Heart left ventricle (tissue), 16 donors: ENCODE data around the gene LZTS3. TPM values are rescaled to one million over a fixed set of nuclear protein-coding genes. Genes with fewer than 3 reads are reported as not detected.
A peak's percentile ranks its signal among the peaks of the same experiment; 100 is the strongest.

Source experiments
- ATAC-seq, 4 donors: fragments of 200-7000 bp; cut with Tn5 transposase; one replicate each; pipeline ENCODE4 v1.9.1; 2020 to 2022; ENCODE audit warnings: moderate library complexity in 4 of 4, mild to moderate bottlenecking in 3 of 4, moderate number of reproducible peaks in 1 of 4
- DNase-seq, 5 donors: peaks; one replicate each; pipeline ENCODE4 v3.0.0-alpha.2; 2020
- H3K27ac ChIP-seq, 12 donors: fragments of 200-600 bp; sonication (generic) in 4 of 12; one replicate each; pipeline versions ENCODE4 v1.5.0 to v1.8.0; 2016 to 2022; ENCODE audit warnings: mild to moderate bottlenecking in 2 of 12
- H3K27me3 ChIP-seq, 9 donors: fragments of 200-600 bp; sonication (generic) in 2 of 9; one replicate each; pipeline versions ENCODE4 v1.5.1 to v1.8.0; 2016 to 2022; ENCODE audit warnings: mild to moderate bottlenecking in 3 of 9
- H3K36me3 ChIP-seq, 9 donors: fragments of 200-600 bp; sonication (generic) in 2 of 9; one replicate each; pipeline versions ENCODE4 v1.5.0 to v1.8.0; 2018 to 2022; ENCODE audit warnings: mild to moderate bottlenecking in 2 of 9
- H3K4me1 ChIP-seq, 12 donors: fragments of 200-600 bp; sonication (generic) in 4 of 12; one replicate each; pipeline versions ENCODE4 v1.5.0 to v1.8.0; 2016 to 2022; ENCODE audit warnings: mild to moderate bottlenecking in 3 of 12
- H3K4me3 ChIP-seq, 12 donors: fragments of 200-600 bp; sonication (generic) in 4 of 12; one replicate each; pipeline versions ENCODE4 v1.5.0 to v1.8.0; 2017 to 2022; ENCODE audit warnings: mild to moderate bottlenecking in 9 of 12, moderate library complexity in 4 of 12
- H3K9me3 ChIP-seq, 12 donors: fragments of 200-600 bp; sonication (generic) in 4 of 12; one replicate each; pipeline versions ENCODE4 v1.5.0 to v1.8.0; 2016 to 2022; ENCODE audit warnings: mild to moderate bottlenecking in 1 of 12
- POLR2A ChIP-seq, 2 donors: fragments of 450-650 bp; IDR thresholded peaks; one replicate each; pipeline ENCODE4 v1.6.1; 2017; ENCODE audit warnings: antibody characterized with exemption in 2 of 2, mild to moderate bottlenecking in 2 of 2, moderate library complexity in 2 of 2
- WGBS, 4 donors: extraction: QIAGEN DNeasy Blood & Tissue Kit in 2 of 4; methylation state at CpG; one replicate each; pipeline versions ENCODE4 v1.1.5 to v1.1.7; 2013 to 2018; 5-methylcytosine and 5-hydroxymethylcytosine counted together
- intact Hi-C, 10 donors: fragments of 100-400 bp; cut with DNase I; formaldehyde crosslinking; loops; one replicate each; pipeline versions ENCODE4 v1.11.1 to v1.14.2; 2022
- polyA plus RNA-seq, 2 donors: library from polyadenylated mRNA; stranded (reverse); fragments of 200-250 nt; gene quantifications; one replicate each; pipeline ENCODE4 v1.2.3, GENCODE V29; 2013
- total RNA-seq, 9 donors: library from RNA; depleted of rRNA in 2 of 9; stranded (reverse); fragments of >200 nt in 2 of 9; fragmentation: NEBNext Ultra II Directional in 3 of 9; extraction: Animal tissue kit (Norgen Biotek cat#: 25700) in 3 of 9; gene quantifications; one replicate each; pipeline versions ENCODE4 v1.1.0 to v1.2.4, GENCODE V29; 2016 to 2023
- TF ChIP-seq, protein P1 (sequence below), 12 donors: fragments of 200-600 bp; sonication (generic) in 4 of 12; IDR thresholded peaks; one replicate each; pipeline versions ENCODE4 v1.5.0 to v1.8.0; 2018 to 2022; ENCODE audit warnings: antibody characterized with exemption in 12 of 12, mild to moderate bottlenecking in 5 of 12
- donor health status: ischemic (EF 13 %, LVEDD 7.1; RV severe dilation, severe dysfunction).
- donor health status: healthy with polysubstance abuse.
- donor health status: DM: no; HTN: yes; CAD: no.
- donor health status: DM: no; HTN: no; CAD: no.
- donor health status: ischemic (EF 25% LVEDD 6.9; RV normal size, moderate dysfunction).
- donor health status: ischemic (EF 25% LVEDD 5.7; RV mildly dilated, moderate dysfunction).
- donor health status: healthy.
- donor health status: DM: yes; HTN: yes; CAD: no.
- donor health status: ischemic (EF 35%, LVEDD 5.7; RV mildly dilated, moderate dysfunction).
- donor health status: nonischemic (EF 11% LVEDD 7.7; RV severe dilation, severe dysfunction).
- donor health status: DM: yes; HTN: yes; CAD: no.
- donor health status: PGD.
- donor health status: ischemic (EF 29% LVEDD 5.4; RV normal size, mild dysfunction).
- donor health status: nonischemic (EF 23%, LVEDD 6.1; RV moderate dilation, normal function).

Gene LZTS3
- total and polyA plus RNA-seq, 11 donors: 6.8 to 28.4 (median 13.1) TPM

DNA sequence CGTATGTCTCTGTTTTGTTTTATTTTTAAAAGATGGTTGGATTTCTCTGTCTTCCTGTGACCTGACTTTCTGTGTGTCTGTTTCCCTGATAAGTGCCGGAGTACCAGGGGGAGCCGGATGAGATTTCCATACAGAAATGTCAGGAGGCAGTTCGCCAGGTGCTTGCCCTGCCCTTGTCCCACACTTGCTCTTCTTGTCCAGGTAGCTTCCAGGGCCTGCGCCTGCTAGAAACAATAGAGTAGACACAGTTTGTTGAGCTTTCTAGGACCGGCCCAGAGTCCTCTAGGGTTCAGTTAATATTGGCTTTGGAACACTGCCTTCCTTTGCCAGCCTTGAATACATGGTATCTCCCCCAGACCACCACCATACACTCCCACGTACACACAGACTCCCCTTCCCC lies 39.9 kb upstream of the LZTS3 start:
- Histone ChIP-seq H3K4me3 (no peak overlapping the region), H3K27me3 (no peaks in the 10 kb centered on the region), H3K27ac (no peak overlapping the region), H3K9me3 (no peaks in the 10 kb centered on the region), H3K4me1 (peaks cover 0 to 22% (median 10%) of the 10 kb centered on the region in 12 donors), H3K36me3 (peaks cover 0 to 48% (median 31%) of the 10 kb centered on the region in 9 donors)
- TF ChIP-seq, protein P1, sequence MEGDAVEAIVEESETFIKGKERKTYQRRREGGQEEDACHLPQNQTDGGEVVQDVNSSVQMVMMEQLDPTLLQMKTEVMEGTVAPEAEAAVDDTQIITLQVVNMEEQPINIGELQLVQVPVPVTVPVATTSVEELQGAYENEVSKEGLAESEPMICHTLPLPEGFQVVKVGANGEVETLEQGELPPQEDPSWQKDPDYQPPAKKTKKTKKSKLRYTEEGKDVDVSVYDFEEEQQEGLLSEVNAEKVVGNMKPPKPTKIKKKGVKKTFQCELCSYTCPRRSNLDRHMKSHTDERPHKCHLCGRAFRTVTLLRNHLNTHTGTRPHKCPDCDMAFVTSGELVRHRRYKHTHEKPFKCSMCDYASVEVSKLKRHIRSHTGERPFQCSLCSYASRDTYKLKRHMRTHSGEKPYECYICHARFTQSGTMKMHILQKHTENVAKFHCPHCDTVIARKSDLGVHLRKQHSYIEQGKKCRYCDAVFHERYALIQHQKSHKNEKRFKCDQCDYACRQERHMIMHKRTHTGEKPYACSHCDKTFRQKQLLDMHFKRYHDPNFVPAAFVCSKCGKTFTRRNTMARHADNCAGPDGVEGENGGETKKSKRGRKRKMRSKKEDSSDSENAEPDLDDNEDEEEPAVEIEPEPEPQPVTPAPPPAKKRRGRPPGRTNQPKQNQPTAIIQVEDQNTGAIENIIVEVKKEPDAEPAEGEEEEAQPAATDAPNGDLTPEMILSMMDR (IDR thresholded peaks at IDR 0.05): no peak
- TF ChIP-seq POLR2A (IDR thresholded peaks at IDR 0.05): no peak
- ATAC-seq: no peak
- 89 to 95% (median 92%) methylated on average over 7 of the region's 7 CpGs for WGBS, 4 donors
- DNase-seq: no peak
- intact Hi-C loops: loop anchor here in 1 of 10 donors (10.0 kb wide), 1 partner anchor 102 kb away; no protein-coding TSS in a partner anchor

GRCh38 chr20:3210346-3210745 lies 37.0 kb upstream of the LZTS3 start:
- H3K27me3 ChIP-seq: no peaks in the 10 kb centered on the region
- ATAC-seq (no peak), DNase-seq (no peak)
- 74 to 77% (median 74%) methylated on average over 1 to 2 of the region's 2 CpGs for WGBS, 4 donors
- peaks cover 0 to 24% (median 16%) of the 10 kb centered on the region in 9 donors for H3K36me3 ChIP-seq
- TF ChIP-seq POLR2A (IDR thresholded peaks at IDR 0.05): no peak
- TF ChIP-seq, protein P1 (IDR thresholded peaks at IDR 0.05): no peak
- H3K4me3 ChIP-seq: peak overlapping the region in 11 of 12 donors; percentile 74 to 95 (median 87)
- H3K9me3 ChIP-seq: no peaks in the 10 kb centered on the region
- intact Hi-C loops: loop anchor here in 1 of 10 donors (10.0 kb wide), 1 partner anchor 104 kb away; no protein-coding TSS in a partner anchor
- peaks cover 0 to 21% (median 9%) of the 10 kb centered on the region in 12 donors for H3K4me1 ChIP-seq
- no peak overlapping the region for H3K27ac ChIP-seq

DNA sequence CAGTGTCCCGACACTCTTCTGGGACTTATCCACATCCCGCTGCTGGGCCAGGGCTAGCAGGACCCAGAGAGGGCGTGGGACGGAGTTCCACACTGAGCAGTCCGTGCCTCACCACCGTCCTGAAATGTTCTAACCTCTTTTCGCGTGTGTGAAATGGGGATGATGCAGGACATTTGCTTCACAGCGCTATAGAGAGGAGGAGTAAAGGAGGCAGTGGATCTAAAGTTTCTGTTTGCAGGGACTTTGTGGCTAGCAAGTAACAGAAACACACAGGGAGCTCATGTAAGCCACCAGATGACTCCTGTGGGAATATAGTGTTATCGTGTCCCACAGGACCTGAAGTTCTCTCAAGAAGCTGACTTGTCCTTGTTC lies 36.6 kb upstream of the LZTS3 start:
- no peak for TF ChIP-seq POLR2A (IDR thresholded peaks at IDR 0.05)
- TF ChIP-seq, protein P1 (IDR thresholded peaks at IDR 0.05): no peak
- H3K27me3 ChIP-seq: no peaks in the 10 kb centered on the region
- intact Hi-C loops: loop anchor here in 3 of 10 donors (5.0 to 10.0 kb wide), 3 partner anchors 38 to 155 kb away; partner anchors contain the start of gene LZTS3 (in 1 of the 3)
- DNase-seq (no peak), ATAC-seq (peak; percentile 23 to 53 (median 44))
- peak overlapping the region in 9 of 12 donors; percentile 70 to 94 (median 86) for H3K27ac ChIP-seq
- H3K36me3 ChIP-seq: peaks cover 0 to 20% (median 13%) of the 10 kb centered on the region in 9 donors
- peaks cover 0 to 21% (median 9%) of the 10 kb centered on the region in 12 donors for H3K4me1 ChIP-seq
- peak overlapping the region; percentile 74 to 95 (median 85) for H3K4me3 ChIP-seq
- 1 to 3% (median 2%) methylated on average over 10 of the region's 10 CpGs for WGBS, 4 donors
- no peaks in the 10 kb centered on the region for H3K9me3 ChIP-seq

- DNase-seq (peak in 4 of 5 donors; percentile 45 to 57 (median 52)), ATAC-seq (peak; percentile 18 to 67 (median 61))
- H3K4me3 ChIP-seq: peak within 1 kb of the TSS; percentile 74 to 95 (median 85)
- peaks cover 0 to 21% (median 9%) of the 10 kb centered on the region in 12 donors for H3K4me1 ChIP-seq
- H3K27ac ChIP-seq: peak within 1 kb of the TSS; percentile 45 to 94 (median 84)
- WGBS, 4 donors: 0 to 1% (median 0%) methylated on average over 43 to 48 of the region's 48 CpGs
- H3K9me3 ChIP-seq: no peaks in the 10 kb centered on the region
- peaks cover 0 to 17% (median 12%) of the 10 kb centered on the region in 9 donors for H3K36me3 ChIP-seq
- no peaks in the 10 kb centered on the region for H3K27me3 ChIP-seq
- TF ChIP-seq, protein P1 (IDR thresholded peaks at IDR 0.05): peak in 1 of 12 donors; percentile 8
- TF ChIP-seq POLR2A (IDR thresholded peaks at IDR 0.05): peak in 1 of 2 donors; percentile 31
- intact Hi-C loops: loop anchor here in 2 of 10 donors (5.0 to 10.0 kb wide), 2 partner anchors 37 to 155 kb away; partner anchors contain the start of gene LZTS3 (in 1 of the 2)
Measured at GRCh38 chr20:3209257-3209945, 36.1 kb upstream of the LZTS3 start, which contains the start of gene ITPA. Gene ITPA (plus strand): TSS chr20:3209498. CDS start chr20:3209552, 54 bp downstream.
